Heart right ventricle (tissue), 16 donors: ENCODE results near the gene BMF. TPM values are rescaled to one million over a fixed set of nuclear protein-coding genes. Genes with fewer than 3 reads are reported as not detected.
A peak's percentile ranks its signal among the peaks of the same experiment; 100 is the strongest.

Source experiments
- ATAC-seq, 8 donors: fragments of 200-7000 bp; cut with Tn5 transposase; one replicate each; pipeline ENCODE4 v1.9.1; 2020; ENCODE audit warnings: mild to moderate bottlenecking in 8 of 8, moderate library complexity in 8 of 8, moderate number of reproducible peaks in 1 of 8
- DNase-seq, 2 donors: peaks; one replicate each; pipeline ENCODE4 v3.0.0-alpha.2; 2020
- H3K27ac ChIP-seq, 10 donors: fragments of 200-600 bp; sonication (generic) in 2 of 10; one replicate each; pipeline versions ENCODE4 v1.5.0 to v1.8.0; 2020 to 2022; ENCODE audit warnings: mild to moderate bottlenecking in 3 of 10
- H3K27me3 ChIP-seq, 7 donors: fragments of 200-600 bp; one replicate each; pipeline ENCODE4 v1.8.0; 2021 to 2022; ENCODE audit warnings: mild to moderate bottlenecking in 2 of 7
- H3K36me3 ChIP-seq, 9 donors: fragments of 200-600 bp; sonication (generic) in 1 of 9; one replicate each; pipeline versions ENCODE4 v1.5.0 to v1.8.0; 2020 to 2022; ENCODE audit warnings: mild to moderate bottlenecking in 2 of 9
- H3K4me1 ChIP-seq, 9 donors: fragments of 200-600 bp; sonication (generic) in 1 of 9; one replicate each; pipeline versions ENCODE4 v1.5.0 to v1.8.0; 2020 to 2022; ENCODE audit warnings: mild to moderate bottlenecking in 4 of 9
- H3K4me3 ChIP-seq, 10 donors: fragments of 200-600 bp; sonication (generic) in 2 of 10; one replicate each; pipeline versions ENCODE4 v1.5.0 to v1.8.0; 2020 to 2022; ENCODE audit warnings: mild to moderate bottlenecking in 7 of 10, moderate library complexity in 2 of 10
- H3K9me3 ChIP-seq, 11 donors: fragments of 200-600 bp in 10 of 11; sonication (generic) in 2 of 11; one replicate each; pipeline versions ENCODE4 v1.5.0 to v1.8.0; 2013 to 2022; ENCODE audit warnings: mild to moderate bottlenecking in 2 of 11, control low read depth in 1 of 11, moderate library complexity in 1 of 11
- WGBS, 2 donors: extraction: QIAGEN DNeasy Blood & Tissue Kit; methylation state at CpG; one replicate each; pipeline ENCODE4 v1.1.7; 2013; ENCODE audit warnings: inconsistent platforms in 1 of 2; 5-methylcytosine and 5-hydroxymethylcytosine counted together
- intact Hi-C, 10 donors: fragments of 100-400 bp; cut with DNase I; formaldehyde crosslinking; loops; one replicate each; pipeline versions ENCODE4 v1.11.1 to v1.14.2; 2022
- polyA plus RNA-seq, 2 donors: library from polyadenylated mRNA; stranded (reverse); fragments of 200-250 nt; gene quantifications; one replicate each; pipeline ENCODE4 v1.2.3, GENCODE V29; 2013
- total RNA-seq, 10 donors: library from RNA; stranded (reverse); fragmentation: NEBNext Ultra II Directional in 3 of 10; extraction: Animal tissue kit (Norgen Biotek cat#: 25700) in 3 of 10; gene quantifications; one replicate each; pipeline versions ENCODE4 v1.2.1 to v1.2.4, GENCODE V29; 2021 to 2023
- TF ChIP-seq, protein P1 (sequence below), 9 donors: fragments of 200-600 bp; sonication (generic) in 2 of 9; IDR thresholded peaks; one replicate each; pipeline versions ENCODE4 v1.5.0 to v1.8.0; 2021 to 2022; ENCODE audit warnings: antibody characterized with exemption in 9 of 9, mild to moderate bottlenecking in 5 of 9, moderate library complexity in 1 of 9
- donor health status: Arrhythmogenic right ventricular cardiomyopathy.
- donor health status: ischemic (EF 13 %, LVEDD 7.1; RV severe dilation, severe dysfunction).
- donor health status: healthy with polysubstance abuse.
- donor health status: DM: no; HTN: yes; CAD: no.
- donor health status: DM: no; HTN: no; CAD: no.
- donor health status: ischemic (EF 25% LVEDD 6.9; RV normal size, moderate dysfunction).
- donor health status: ischemic (EF 25% LVEDD 5.7; RV mildly dilated, moderate dysfunction).
- donor health status: healthy.
- donor health status: DM: yes; HTN: yes; CAD: no.
- donor health status: Ischemic cardiomyopathy.
- donor health status: ischemic (EF 35%, LVEDD 5.7; RV mildly dilated, moderate dysfunction).
- donor health status: nonischemic (EF 11% LVEDD 7.7; RV severe dilation, severe dysfunction).
- donor health status: DM: yes; HTN: yes; CAD: no.
- donor health status: PGD.
- donor health status: ischemic (EF 29% LVEDD 5.4; RV normal size, mild dysfunction).
- donor health status: nonischemic (EF 23%, LVEDD 6.1; RV moderate dilation, normal function).

BMF gene
- total and polyA plus RNA-seq, 12 donors = 0.92 to 10.2 (median 3.0) TPM

DNA sequence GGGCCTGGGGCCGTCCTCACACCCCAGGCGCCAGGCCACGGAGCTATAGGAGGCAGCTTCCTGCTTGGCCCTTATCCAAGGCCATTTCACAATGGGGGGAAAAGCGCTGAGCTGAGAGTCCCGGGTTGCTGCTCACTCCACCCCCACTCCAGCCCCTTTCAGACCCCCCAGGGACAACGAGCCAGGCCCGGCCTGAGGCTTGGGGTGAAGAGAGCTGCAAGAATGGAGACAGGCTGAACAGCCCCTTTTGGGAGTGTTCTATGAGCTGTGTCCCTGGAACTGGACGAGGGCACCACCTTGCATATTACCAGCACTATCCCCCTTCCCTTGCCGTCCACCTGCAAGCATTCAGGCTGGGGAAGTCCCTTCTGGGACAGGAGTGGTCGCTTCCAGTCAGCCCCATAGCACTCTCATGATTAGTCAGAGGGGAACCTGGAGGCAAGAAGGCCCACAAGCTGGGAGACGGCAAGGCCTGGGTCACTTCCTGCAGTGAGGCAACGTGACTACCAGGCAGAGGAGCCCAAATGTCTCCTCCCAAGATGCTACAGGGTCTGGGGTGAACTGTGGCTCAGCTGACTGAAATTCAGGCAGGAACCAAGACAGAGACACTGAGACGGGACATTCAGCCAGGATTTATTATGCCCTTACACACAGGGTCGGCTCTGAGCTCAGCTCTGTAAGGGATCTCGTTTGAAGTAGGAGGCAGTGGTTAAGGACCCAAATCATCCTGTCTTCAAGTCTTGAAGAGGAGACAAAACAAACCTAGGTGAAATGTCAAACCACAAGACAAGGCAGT lies 61.1 kb downstream of the BMF start:
- peak overlapping the region; percentile 3 to 89 (median 66) for H3K27ac ChIP-seq
- 36 to 42% methylated on average over 15 of the region's 15 CpGs for WGBS, 2 donors
- no peaks in the 10 kb centered on the region for H3K9me3 ChIP-seq
- DNase-seq = peak; percentile 53 to 69
- intact Hi-C loops = loop anchor here (2.0 to 10.0 kb wide), 10 partner anchors 35 to 377 kb away; partner anchors contain the start of genes BMF (in 4 of the 10) and BUB1B (in 4 of the 10)
- ATAC-seq = peak; percentile 34 to 72 (median 60)
- no peaks in the 10 kb centered on the region for H3K27me3 ChIP-seq
- H3K4me3 ChIP-seq = no peak overlapping the region
- H3K4me1 ChIP-seq = peaks cover 3 to 60% (median 51%) of the 10 kb centered on the region in 9 donors
- H3K36me3 ChIP-seq = peaks cover 0 to 8% (median 0%) of the 10 kb centered on the region in 9 donors
- TF ChIP-seq, protein P1, sequence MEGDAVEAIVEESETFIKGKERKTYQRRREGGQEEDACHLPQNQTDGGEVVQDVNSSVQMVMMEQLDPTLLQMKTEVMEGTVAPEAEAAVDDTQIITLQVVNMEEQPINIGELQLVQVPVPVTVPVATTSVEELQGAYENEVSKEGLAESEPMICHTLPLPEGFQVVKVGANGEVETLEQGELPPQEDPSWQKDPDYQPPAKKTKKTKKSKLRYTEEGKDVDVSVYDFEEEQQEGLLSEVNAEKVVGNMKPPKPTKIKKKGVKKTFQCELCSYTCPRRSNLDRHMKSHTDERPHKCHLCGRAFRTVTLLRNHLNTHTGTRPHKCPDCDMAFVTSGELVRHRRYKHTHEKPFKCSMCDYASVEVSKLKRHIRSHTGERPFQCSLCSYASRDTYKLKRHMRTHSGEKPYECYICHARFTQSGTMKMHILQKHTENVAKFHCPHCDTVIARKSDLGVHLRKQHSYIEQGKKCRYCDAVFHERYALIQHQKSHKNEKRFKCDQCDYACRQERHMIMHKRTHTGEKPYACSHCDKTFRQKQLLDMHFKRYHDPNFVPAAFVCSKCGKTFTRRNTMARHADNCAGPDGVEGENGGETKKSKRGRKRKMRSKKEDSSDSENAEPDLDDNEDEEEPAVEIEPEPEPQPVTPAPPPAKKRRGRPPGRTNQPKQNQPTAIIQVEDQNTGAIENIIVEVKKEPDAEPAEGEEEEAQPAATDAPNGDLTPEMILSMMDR (IDR thresholded peaks at IDR 0.05) = no peak

- peak overlapping the region in 9 of 10 donors; percentile 27 to 89 (median 71) for H3K27ac ChIP-seq
- intact Hi-C loops = loop anchor here (5.0 to 10.0 kb wide), 8 partner anchors 35 to 378 kb away; partner anchors contain the start of genes BMF (in 4 of the 10) and BUB1B (in 4 of the 10)
- H3K36me3 ChIP-seq = peaks cover 0 to 4% (median 0%) of the 10 kb centered on the region in 9 donors
- H3K27me3 ChIP-seq = no peaks in the 10 kb centered on the region
- H3K9me3 ChIP-seq = no peaks in the 10 kb centered on the region
- DNase-seq (no peak), ATAC-seq (no peak)
- TF ChIP-seq, protein P1 (IDR thresholded peaks at IDR 0.05) = no peak
- no peak overlapping the region for H3K4me3 ChIP-seq
- peaks cover 3 to 60% (median 51%) of the 10 kb centered on the region in 9 donors for H3K4me1 ChIP-seq
- WGBS, 2 donors = 79% methylated on average over 5 of the region's 5 CpGs
These were observed 61.8 kb downstream of the BMF start for GRCh38 chr15:40046721-40047414.

DNA sequence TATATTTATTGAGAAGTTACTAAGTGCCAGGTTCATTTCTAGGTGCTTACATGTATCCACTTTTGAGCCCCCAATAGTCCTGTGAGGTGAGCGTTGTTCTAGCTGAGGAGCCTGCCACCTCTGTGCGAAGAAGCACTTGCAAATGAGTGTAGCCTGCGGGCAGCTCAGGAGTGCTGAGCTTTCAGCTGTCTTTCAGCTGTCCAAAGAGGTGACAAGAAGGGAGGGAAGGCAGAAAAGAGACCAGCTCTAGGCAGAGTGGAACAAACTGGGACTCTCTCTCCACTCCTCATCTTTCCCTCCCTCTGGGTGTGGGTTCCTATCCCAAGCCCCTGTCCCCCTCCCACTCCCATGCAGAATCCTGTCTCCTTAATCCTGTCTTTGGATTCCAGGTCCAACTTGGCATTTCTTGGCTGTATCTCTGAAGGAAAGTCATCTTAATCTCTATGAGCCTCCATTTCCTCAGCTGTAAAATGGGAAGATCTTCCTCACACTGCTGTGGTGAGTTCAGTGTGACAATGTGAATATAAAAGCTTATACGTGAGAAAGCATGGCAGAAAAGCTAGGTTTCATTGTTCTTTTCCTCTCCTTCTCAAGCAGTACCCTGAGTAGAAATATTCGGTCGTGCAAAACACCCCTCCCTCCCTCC lies 63.0 kb downstream of the BMF start:
- peak overlapping the region in 8 of 10 donors; percentile 36 to 74 (median 46) for H3K27ac ChIP-seq
- no peaks in the 10 kb centered on the region for H3K9me3 ChIP-seq
- WGBS, 2 donors = 83 to 84% methylated on average over 6 of the region's 6 CpGs
- DNase-seq = no peak
- peaks cover 0 to 4% (median 0%) of the 10 kb centered on the region in 9 donors for H3K36me3 ChIP-seq
- H3K4me3 ChIP-seq = peak overlapping the region in 3 of 10 donors; percentile 2 to 22 (median 19)
- peaks cover 3 to 62% (median 54%) of the 10 kb centered on the region in 9 donors for H3K4me1 ChIP-seq
- H3K27me3 ChIP-seq = no peaks in the 10 kb centered on the region
- intact Hi-C loops = loop anchor here (1.0 to 10.0 kb wide), 13 partner anchors 37 to 379 kb away; partner anchors contain the start of genes BMF (in 6 of the 10) and BUB1B (in 4 of the 10)
- peak in 1 of 8 donors; percentile 7 for ATAC-seq
- TF ChIP-seq, protein P1 (IDR thresholded peaks at IDR 0.05) = no peak
